IMR-90 (cell line): Measurements from ENCODE around the gene CES4A.

Experiments
- BHLHE40 ChIP-seq: fragments of 150-350 bp; IDR thresholded peaks from 2 replicates; pipeline ENCODE4 v1.6.1; 2016; ENCODE audit warnings: mild to moderate bottlenecking, low read depth, low read length
- POLR2A ChIP-seq: IDR thresholded peaks from 2 replicates; pipeline ENCODE4 v1.6.1; 2012; ENCODE audit warnings: mild to moderate bottlenecking, low read depth, low read length
- TF ChIP-seq, protein P1 (sequence below): conservative IDR thresholded peaks from 2 replicates; pipeline ENCODE4 v1.5.1; 2012; ENCODE audit warnings: mild to moderate bottlenecking, low read depth, low read length, improper control_type of control experiment

GRCh38 chr16:67036323-67036741 lies 47.9 kb downstream of the CES4A start:
- TF ChIP-seq, protein P1, sequence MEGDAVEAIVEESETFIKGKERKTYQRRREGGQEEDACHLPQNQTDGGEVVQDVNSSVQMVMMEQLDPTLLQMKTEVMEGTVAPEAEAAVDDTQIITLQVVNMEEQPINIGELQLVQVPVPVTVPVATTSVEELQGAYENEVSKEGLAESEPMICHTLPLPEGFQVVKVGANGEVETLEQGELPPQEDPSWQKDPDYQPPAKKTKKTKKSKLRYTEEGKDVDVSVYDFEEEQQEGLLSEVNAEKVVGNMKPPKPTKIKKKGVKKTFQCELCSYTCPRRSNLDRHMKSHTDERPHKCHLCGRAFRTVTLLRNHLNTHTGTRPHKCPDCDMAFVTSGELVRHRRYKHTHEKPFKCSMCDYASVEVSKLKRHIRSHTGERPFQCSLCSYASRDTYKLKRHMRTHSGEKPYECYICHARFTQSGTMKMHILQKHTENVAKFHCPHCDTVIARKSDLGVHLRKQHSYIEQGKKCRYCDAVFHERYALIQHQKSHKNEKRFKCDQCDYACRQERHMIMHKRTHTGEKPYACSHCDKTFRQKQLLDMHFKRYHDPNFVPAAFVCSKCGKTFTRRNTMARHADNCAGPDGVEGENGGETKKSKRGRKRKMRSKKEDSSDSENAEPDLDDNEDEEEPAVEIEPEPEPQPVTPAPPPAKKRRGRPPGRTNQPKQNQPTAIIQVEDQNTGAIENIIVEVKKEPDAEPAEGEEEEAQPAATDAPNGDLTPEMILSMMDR, result no peak
- TF ChIP-seq POLR2A (no peak), BHLHE40 (no peak)
